CD4-positive, alpha-beta memory T cell (primary cell): Measurements from ENCODE around the gene SEC23A. TPM values are rescaled to one million over a fixed set of nuclear protein-coding genes. Genes with fewer than 3 reads are reported as not detected.
"Not testable (repeated sequence)": the region's sequence is repeated elsewhere in the genome, so short reads cannot be mapped to it uniquely, and the experiment has no call there.

Experiments
- CTCF ChIA-PET: fragments of 350-600 bp; sonication (Branson Sonifier 250); formaldehyde crosslinking; loops from one replicate; lab custom pipeline; 2021; ENCODE audit warnings: inconsistent platforms; ENCODE audit not compliant: partially characterized antibody; lab: Charles Lee
- POLR2A ChIA-PET: fragments of 350-600 bp; sonication (Branson Sonifier 250); formaldehyde crosslinking; loops from one replicate; lab custom pipeline; 2021; ENCODE audit not compliant: partially characterized antibody; lab: Charles Lee
- DNase-seq, 5 donors: peaks; one replicate each; pipeline versions ENCODE4 v3.0.0 to v3.0.0-alpha.2; 2020 to 2022; ENCODE audit warnings: mixed read lengths in 1 of 5
- H3K27ac ChIP-seq: one replicate; pipeline ENCODE4 v1.7.0; 2013; ENCODE audit warnings: low read depth, low read length
- H3K27me3 ChIP-seq: 2 replicates; pipeline ENCODE4 v1.7.0; 2013; ENCODE audit warnings: mild to moderate bottlenecking, low read length, moderate library complexity; ENCODE audit not compliant: insufficient read depth
- H3K36me3 ChIP-seq: 2 replicates; pipeline ENCODE4 v1.7.0; 2013; ENCODE audit warnings: mild to moderate bottlenecking, low read length, moderate library complexity; ENCODE audit not compliant: insufficient read depth
- H3K4me1 ChIP-seq: 2 replicates; pipeline ENCODE4 v1.7.0; 2013; ENCODE audit warnings: mild to moderate bottlenecking, low read length, moderate library complexity; ENCODE audit not compliant: insufficient read depth
- H3K4me3 ChIP-seq, 2 donors: one replicate each; pipeline ENCODE4 v1.7.0; 2013; ENCODE audit warnings: low read length in 2 of 2, mild to moderate bottlenecking in 1 of 2
- H3K9me3 ChIP-seq, 2 donors: one replicate each; pipeline ENCODE4 v1.7.0; 2013; ENCODE audit warnings: low read length in 2 of 2, control low read depth in 1 of 2; ENCODE audit not compliant: control insufficient read depth in 1 of 2
- H3K27ac Mint-ChIP-seq, 7 donors: one replicate each; pipeline ENCODE4 v1.8.0; 2020 to 2021; ENCODE audit warnings: mixed read lengths in 7 of 7, mild to moderate bottlenecking in 6 of 7, inconsistent platforms in 3 of 7, moderate library complexity in 3 of 7
- H3K27me3 Mint-ChIP-seq, 2 donors: one replicate each; pipeline ENCODE4 v1.8.0; 2020 to 2021; ENCODE audit warnings: mixed read lengths in 2 of 2
- H3K36me3 Mint-ChIP-seq, 2 donors: one replicate each; pipeline ENCODE4 v1.8.0; 2020 to 2021; ENCODE audit warnings: mixed read lengths in 2 of 2, inconsistent platforms in 1 of 2, mild to moderate bottlenecking in 1 of 2
- H3K4me1 Mint-ChIP-seq, 4 donors: one replicate each; pipeline ENCODE4 v1.8.0; 2020 to 2021; ENCODE audit warnings: mixed read lengths in 4 of 4, mild to moderate bottlenecking in 1 of 4
- H3K4me3 Mint-ChIP-seq, 8 donors: one replicate each; pipeline ENCODE4 v1.8.0; 2020 to 2021; ENCODE audit warnings: mixed read lengths in 8 of 8, mild to moderate bottlenecking in 7 of 8, moderate library complexity in 6 of 8, inconsistent platforms in 3 of 8
- H3K9me3 Mint-ChIP-seq, 8 donors: one replicate each; pipeline ENCODE4 v1.8.0; 2020 to 2021; ENCODE audit warnings: mixed read lengths in 8 of 8, mild to moderate bottlenecking in 5 of 8, inconsistent platforms in 3 of 8, moderate library complexity in 1 of 8
- intact Hi-C: fragments of 100-400 bp; cut with micrococcal nuclease; formaldehyde crosslinking; loops from one replicate; pipeline ENCODE4 v1.15.1; 2023
- polyA plus RNA-seq, 2 donors: library from polyadenylated mRNA; unstranded; fragments of 300-500 nt; fragmentation: Illumina TruSeq; gene quantifications; one replicate each; pipeline ENCODE4 v1.2.3, GENCODE V29; 2021
- total RNA-seq, 2 experiments: library from RNA; stranded (reverse); gene quantifications; one replicate each; pipeline ENCODE4 v1.2.3, GENCODE V29; 2021

SEC23A gene
- total and polyA plus RNA-seq, 4 experiments from 2014 or later, result 42.9 to 70.3 (median 54.3) TPM

DNA sequence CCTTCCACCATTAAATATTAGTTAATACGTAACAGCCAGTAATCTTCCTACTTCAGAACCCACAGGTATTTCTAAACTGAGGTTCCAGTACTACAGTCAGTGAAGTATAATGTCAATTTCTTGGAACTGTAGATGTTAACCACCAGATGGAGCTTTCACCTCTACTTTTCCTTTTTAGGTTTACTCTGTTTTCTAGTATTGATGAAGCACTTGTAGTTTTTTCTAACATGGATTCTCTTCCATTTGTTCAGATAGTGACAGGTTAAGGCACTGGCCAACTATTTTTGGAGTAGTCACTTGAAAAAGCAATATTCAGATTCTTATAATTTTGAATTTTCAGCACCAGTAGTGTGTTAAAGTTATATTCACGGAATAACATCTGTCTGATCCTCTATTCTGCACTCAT lies 4.6 kb upstream of the SEC23A start:
- H3K9me3 Mint-ChIP-seq, result no peaks in the 10 kb centered on the region
- H3K4me1 ChIP-seq, result peaks cover 11% of the 10 kb centered on the region
- H3K27ac Mint-ChIP-seq, result peak overlapping the region in 1 of 7 donors; percentile 67
- ChIA-PET CTCF (interaction anchor here (1.4 kb wide), 1 partner anchor 319 kb away, joined by 6 read pairs; no protein-coding TSS in a partner anchor), POLR2A (no interaction called here)
- no peaks in the 10 kb centered on the region for H3K36me3 ChIP-seq
- H3K36me3 Mint-ChIP-seq, result peaks cover 0 to 4% of the 10 kb centered on the region in 2 donors
- H3K27me3 ChIP-seq, result no peaks in the 10 kb centered on the region
- no peak overlapping the region for H3K4me3 ChIP-seq
- no peak overlapping the region for H3K4me3 Mint-ChIP-seq
- intact Hi-C loops, result loop anchor here (1.0 kb wide), 1 partner anchor 319 kb away; no protein-coding TSS in a partner anchor
- H3K27ac ChIP-seq, result no peak overlapping the region
- peak in 4 of 5 donors; percentile 22 to 32 (median 30) for DNase-seq
- H3K9me3 ChIP-seq, result no peaks in the 10 kb centered on the region
- peaks cover 5 to 27% (median 17%) of the 10 kb centered on the region in 4 donors for H3K4me1 Mint-ChIP-seq
- peaks cover 2 to 6% of the 10 kb centered on the region in 2 donors for H3K27me3 Mint-ChIP-seq

DNA sequence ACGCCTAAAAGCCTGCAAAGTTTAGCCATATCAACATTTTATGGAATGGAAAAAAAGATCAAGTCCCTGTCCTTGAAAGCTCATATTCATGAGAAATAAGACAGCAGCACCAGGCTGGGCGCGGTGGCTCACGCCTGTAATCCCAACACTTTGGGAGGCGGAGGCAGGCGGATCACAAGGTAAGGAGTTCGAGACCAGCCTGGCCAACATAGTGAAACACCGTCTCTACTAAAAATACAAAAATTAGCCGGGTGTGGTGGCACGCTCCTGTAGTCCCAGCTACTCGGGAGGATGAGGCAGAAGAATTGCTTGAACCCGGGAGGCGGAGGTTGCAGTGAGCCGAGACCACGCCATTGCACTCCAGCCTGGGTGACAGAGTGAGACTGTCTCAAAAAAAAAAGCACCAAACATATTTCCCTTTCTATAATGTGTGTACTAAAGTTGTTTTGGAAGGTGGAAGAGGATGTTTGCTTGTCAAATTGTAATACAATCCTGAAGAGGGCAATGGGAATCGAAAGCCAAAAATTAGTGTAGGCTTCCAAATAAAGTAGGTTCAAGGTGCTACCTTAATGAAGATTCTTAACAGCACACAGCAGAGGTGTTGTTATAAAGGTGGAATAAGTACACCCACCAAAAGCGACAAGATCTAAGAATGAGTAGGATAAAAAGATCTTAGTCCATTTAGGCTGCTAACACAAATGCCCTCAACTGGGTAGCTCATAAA lies 1.2 kb upstream of the SEC23A start:
- H3K27me3 ChIP-seq, H3K27me3 Mint-ChIP-seq, H3K36me3 Mint-ChIP-seq, H3K9me3 ChIP-seq, H3K36me3 ChIP-seq, DNase-seq, intact Hi-C loops, H3K9me3 Mint-ChIP-seq: not testable (repeated sequence)
- Mint-ChIP-seq H3K4me3 (peak overlapping the region; percentile 87 to 98 (median 96)), H3K4me1 (peaks cover 19 to 59% (median 39%) of the 10 kb centered on the region in 4 donors), H3K27ac (peak overlapping the region; percentile 91 to 99 (median 95))
- POLR2A ChIA-PET, result interaction anchor here (1.6 to 4.4 kb wide), 6 partner anchors 10 to 328 kb away, joined by 4 to 66 read pairs (median 22); partner anchors contain the start of genes FBXO33, GEMIN2, PNN and TRAPPC6B
- H3K4me1 ChIP-seq, result peaks cover 43% of the 10 kb centered on the region
- peak overlapping the region; percentile 77 to 89 for H3K4me3 ChIP-seq
- H3K27ac ChIP-seq, result peak overlapping the region; percentile 86
- CTCF ChIA-PET, result interaction anchor here (2.4 kb wide), 1 partner anchor 322 kb away, joined by 10 read pairs; no protein-coding TSS in a partner anchor

DNA sequence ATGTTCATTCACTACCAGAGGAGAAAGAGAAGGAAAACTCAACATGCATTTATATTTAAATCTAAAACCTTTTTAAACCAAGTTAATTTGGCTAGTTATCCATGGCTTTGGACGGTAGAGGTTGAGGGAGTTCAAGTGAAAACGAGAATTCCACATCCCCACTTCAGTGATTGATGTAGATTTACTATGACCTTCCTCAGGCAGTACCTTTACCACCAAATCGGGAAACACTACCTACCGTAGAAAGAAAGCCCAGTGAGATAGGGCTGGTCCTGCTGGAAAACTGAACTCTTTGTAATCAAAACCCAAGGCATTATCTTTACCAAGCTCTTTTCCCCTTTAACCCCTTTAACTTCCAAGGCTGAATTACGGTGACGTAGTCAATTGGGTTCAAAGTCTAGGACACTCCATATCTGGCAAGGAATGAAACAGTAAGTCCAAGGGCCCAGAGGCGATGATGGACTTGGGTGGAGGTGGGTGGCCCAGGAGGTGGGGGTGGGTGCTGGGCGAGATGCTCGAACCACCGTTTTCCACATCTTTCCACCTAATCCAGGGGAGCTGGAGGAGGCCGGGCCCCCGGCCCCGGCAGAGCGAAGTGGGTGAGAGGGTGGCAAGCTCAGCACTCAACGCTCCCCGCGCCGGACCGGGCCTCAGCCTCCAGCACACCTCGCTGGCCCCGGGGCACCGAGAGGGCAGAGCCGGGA lies 618 bp downstream of the SEC23A start:
- Histone ChIP-seq H3K9me3 (no peaks in the 10 kb centered on the region), H3K27ac (peak overlapping the region; percentile 86), H3K36me3 (no peaks in the 10 kb centered on the region), H3K4me1 (peaks cover 58% of the 10 kb centered on the region), H3K4me3 (peak overlapping the region; percentile 77 to 89), H3K27me3 (no peaks in the 10 kb centered on the region)
- no peaks in the 10 kb centered on the region for H3K27me3 Mint-ChIP-seq
- peak in 3 of 5 donors; percentile 9 to 19 (median 18) for DNase-seq
- H3K4me3 Mint-ChIP-seq, result peak overlapping the region; percentile 91 to 98 (median 96)
- H3K27ac Mint-ChIP-seq, result peak overlapping the region; percentile 91 to 99 (median 97)
- ChIA-PET POLR2A (interaction anchor here (0.8 to 4.4 kb wide), 15 partner anchors 9 to 330 kb away, joined by 3 to 66 read pairs (median 5); partner anchors contain the start of genes FBXO33, GEMIN2, PNN and TRAPPC6B), CTCF (interaction anchor here (0.6 to 1.1 kb wide), 3 partner anchors 12 to 329 kb away, joined by 3 to 5 read pairs (median 3); partner anchors contain the start of gene GEMIN2)
- intact Hi-C loops, result loop anchor here (2.0 kb wide), 2 partner anchors 164 to 330 kb away; partner anchors contain the start of gene FBXO33
- H3K4me1 Mint-ChIP-seq, result peaks cover 26 to 69% (median 44%) of the 10 kb centered on the region in 4 donors
- H3K36me3 Mint-ChIP-seq, result peaks cover 0 to 9% of the 10 kb centered on the region in 2 donors
- no peaks in the 10 kb centered on the region for H3K9me3 Mint-ChIP-seq

DNA sequence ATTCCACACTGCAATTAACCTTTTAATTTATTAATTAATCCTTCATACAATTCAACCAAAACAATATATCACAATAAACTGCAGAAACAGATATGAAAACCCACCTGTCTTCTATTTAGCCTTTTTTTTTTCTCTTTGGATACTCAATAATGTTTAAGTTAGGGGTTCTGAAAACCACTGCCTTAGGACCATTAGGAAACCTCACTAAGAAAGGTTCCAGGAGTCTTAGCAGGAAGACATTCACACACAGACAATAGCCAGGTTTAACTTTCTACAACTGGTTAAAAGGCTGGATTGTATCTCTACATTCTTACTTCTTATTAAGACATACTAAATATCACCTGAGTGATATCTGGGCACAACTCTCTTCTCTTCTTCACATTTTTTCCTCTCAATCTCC lies 3.3 kb downstream of the SEC23A start:
- intact Hi-C loops, result no loop called here
- no peaks in the 10 kb centered on the region for H3K9me3 ChIP-seq
- no peaks in the 10 kb centered on the region for H3K27me3 Mint-ChIP-seq
- DNase-seq, result no peak
- ChIA-PET CTCF (interaction anchor here (2.2 kb wide), 1 partner anchor 21 kb away, joined by 7 read pairs; no protein-coding TSS in a partner anchor), POLR2A (interaction anchor here (0.7 to 3.4 kb wide), 2 partner anchors 9 to 332 kb away, joined by 4 to 12 read pairs; partner anchors contain the start of gene FBXO33)
- H3K27ac Mint-ChIP-seq, result peak overlapping the region in 5 of 7 donors; percentile 2 to 41 (median 18)
- no peaks in the 10 kb centered on the region for H3K27me3 ChIP-seq
- H3K4me3 ChIP-seq, result no peak overlapping the region
- H3K27ac ChIP-seq, result no peak overlapping the region
- H3K36me3 Mint-ChIP-seq, result peaks cover 3 to 19% of the 10 kb centered on the region in 2 donors
- H3K36me3 ChIP-seq, result peaks cover 4% of the 10 kb centered on the region
- peak overlapping the region in 6 of 8 donors; percentile 1 to 65 (median 14) for H3K4me3 Mint-ChIP-seq
- no peaks in the 10 kb centered on the region for H3K9me3 Mint-ChIP-seq
- H3K4me1 ChIP-seq, result peaks cover 66% of the 10 kb centered on the region
- peaks cover 33 to 75% (median 49%) of the 10 kb centered on the region in 4 donors for H3K4me1 Mint-ChIP-seq

DNA sequence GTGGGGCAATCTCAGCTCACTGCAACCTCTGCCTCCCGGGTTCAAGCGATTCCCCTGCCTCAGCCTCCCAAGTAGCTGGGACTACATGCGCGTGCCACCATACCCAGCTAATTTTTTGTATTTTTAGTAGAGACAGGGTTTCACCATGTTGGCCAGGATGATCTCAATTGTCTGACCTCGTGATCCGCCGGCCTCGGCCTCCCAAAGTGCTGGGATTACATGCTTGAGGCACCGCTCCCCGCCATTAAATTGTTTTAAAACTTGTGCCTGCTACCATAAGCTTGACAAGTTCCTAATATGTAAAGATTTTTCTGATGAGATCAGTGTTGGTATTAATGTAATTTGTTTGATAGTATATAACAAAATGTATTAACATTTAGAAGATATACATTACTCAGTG lies 3.8 kb downstream of the SEC23A start:
- H3K4me1 Mint-ChIP-seq, result peaks cover 37 to 74% (median 50%) of the 10 kb centered on the region in 4 donors
- H3K36me3 ChIP-seq, DNase-seq, H3K27ac ChIP-seq, H3K27me3 Mint-ChIP-seq, intact Hi-C loops, H3K9me3 Mint-ChIP-seq, H3K9me3 ChIP-seq, H3K27me3 ChIP-seq, H3K4me3 ChIP-seq: not testable (repeated sequence)
- ChIA-PET CTCF (interaction anchor here (0.7 to 2.2 kb wide), 2 partner anchors 20 to 25 kb away, joined by 3 to 7 read pairs; no protein-coding TSS in a partner anchor), POLR2A (interaction anchor here (3.4 kb wide), 1 partner anchor 333 kb away, joined by 12 read pairs; the partner anchor contains the start of gene FBXO33)
- peak overlapping the region in 6 of 7 donors; percentile 13 to 83 (median 45) for H3K27ac Mint-ChIP-seq
- H3K4me3 Mint-ChIP-seq, result peak overlapping the region in 1 of 8 donors; percentile 18
- H3K36me3 Mint-ChIP-seq, result peaks cover 8 to 23% of the 10 kb centered on the region in 2 donors
- H3K4me1 ChIP-seq, result peaks cover 63% of the 10 kb centered on the region

DNA sequence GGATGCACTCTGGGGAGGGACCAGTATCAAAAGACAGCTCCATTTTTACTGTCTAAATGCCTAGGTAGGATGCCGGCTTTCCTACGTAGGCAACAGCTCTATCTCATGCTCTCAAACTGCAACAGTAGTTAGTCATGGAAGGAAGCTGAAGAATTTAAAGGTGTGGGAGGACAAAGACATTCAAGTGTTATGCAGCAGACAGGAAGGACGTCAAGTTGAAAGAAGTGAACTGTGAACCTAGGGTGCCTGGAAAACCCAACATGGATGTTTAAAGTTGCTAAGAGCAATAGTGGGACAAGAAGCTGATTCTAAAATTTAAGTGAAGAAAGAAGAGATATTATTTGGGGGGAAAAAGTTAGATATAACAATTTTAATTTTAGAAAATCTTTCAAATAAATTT lies 5.9 kb downstream of the SEC23A start:
- H3K4me1 Mint-ChIP-seq, result peaks cover 34 to 56% (median 42%) of the 10 kb centered on the region in 4 donors
- Histone ChIP-seq H3K27me3 (no peaks in the 10 kb centered on the region), H3K4me1 (peaks cover 54% of the 10 kb centered on the region), H3K4me3 (no peak overlapping the region), H3K27ac (no peak overlapping the region), H3K36me3 (peaks cover 10% of the 10 kb centered on the region), H3K9me3 (no peaks in the 10 kb centered on the region)
- CTCF ChIA-PET, result no interaction called here
- H3K27ac Mint-ChIP-seq, result peak overlapping the region; percentile 31 to 85 (median 48)
- H3K27me3 Mint-ChIP-seq, result no peaks in the 10 kb centered on the region
- POLR2A ChIA-PET, result interaction anchor here (2.1 kb wide), 1 partner anchor 17 kb away, joined by 9 read pairs; the partner anchor contains the start of gene GEMIN2
- peaks cover 10 to 25% of the 10 kb centered on the region in 2 donors for H3K36me3 Mint-ChIP-seq
- peak overlapping the region in 6 of 8 donors; percentile 0 to 50 (median 23) for H3K4me3 Mint-ChIP-seq
- intact Hi-C loops, result no loop called here
- no peaks in the 10 kb centered on the region for H3K9me3 Mint-ChIP-seq
- DNase-seq, result peak in 3 of 5 donors; percentile 9 to 24 (median 23)
